Raji (cell line): ENCODE measurements around the gene DZANK1.

Experiments
- POLR2A ChIP-seq: IDR thresholded peaks from 2 replicates; pipeline ENCODE4 v1.6.1; 2011; ENCODE audit warnings: low read depth, low read length, control low read depth; ENCODE audit not compliant: insufficient read depth

DZANK1 gene

DNA sequence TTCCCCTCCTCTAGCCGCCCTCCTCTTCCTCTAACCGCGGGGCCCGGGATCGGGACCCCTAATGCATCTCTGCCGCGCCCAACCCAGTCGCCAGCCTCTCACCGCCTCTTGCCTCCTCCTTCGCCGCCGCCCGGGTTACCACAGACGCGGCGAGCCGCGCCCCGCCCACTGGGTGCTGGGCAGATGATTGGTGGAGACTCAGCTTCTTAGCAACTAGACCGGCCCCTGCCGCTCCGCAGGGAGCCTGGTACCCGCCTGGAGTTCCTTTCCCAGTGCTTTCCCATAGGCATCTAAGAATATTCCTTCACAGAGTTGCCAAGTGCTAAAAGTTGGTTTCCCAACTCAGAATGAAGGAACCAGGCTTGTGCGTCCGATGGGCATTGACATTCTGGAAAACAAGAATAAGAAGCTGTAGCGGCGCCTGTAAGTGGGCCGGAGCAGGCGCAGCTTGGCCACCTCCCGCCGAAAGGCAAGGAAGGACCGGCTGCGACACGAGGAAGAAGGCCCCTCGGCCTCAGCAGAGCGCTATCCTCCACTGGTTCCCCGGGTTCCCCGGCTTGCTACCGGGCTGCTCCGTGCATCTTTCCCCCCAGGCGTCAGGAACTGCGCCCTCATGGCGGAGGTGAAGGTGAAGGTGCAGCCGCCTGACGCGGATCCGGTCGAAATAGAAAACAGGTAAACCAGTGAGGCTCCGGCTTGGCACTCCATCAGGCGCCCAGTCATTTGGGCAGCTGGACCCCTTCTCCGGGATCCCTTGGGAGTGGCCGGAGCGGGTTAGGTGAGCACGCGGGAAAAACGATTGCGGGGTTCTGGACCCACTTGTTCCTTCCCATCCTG is at the start of gene DZANK1, which contains the start of gene POLR3F:
DZANK1 (minus strand) TSS at position 137 of the 837 bp plus-strand sequence. CDS start 1,672 bp downstream, outside the sequence.
POLR3F (plus strand) TSS at position 497 of the 837 bp plus-strand sequence; CDS start at position 614, 117 bp downstream.
- peak; percentile 72 for TF ChIP-seq POLR2A

DNA sequence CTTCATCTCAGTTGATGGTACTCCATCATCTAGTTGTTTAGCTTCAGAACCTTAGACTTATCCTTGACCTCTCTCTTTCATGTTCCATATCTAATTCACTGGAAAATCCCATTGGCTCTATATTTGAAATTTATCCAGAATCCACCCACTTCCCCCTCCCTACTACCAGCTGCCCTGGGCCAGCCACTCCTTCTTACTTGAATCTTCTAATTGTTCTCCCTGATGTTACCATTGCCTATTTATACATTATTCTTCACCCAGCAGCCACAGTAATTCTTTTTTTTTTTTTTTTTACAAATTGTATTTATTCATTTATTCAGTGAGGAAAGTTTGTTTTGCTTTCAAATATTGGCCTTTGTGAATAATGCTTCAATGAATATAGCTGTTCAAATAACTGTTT is 49.1 kb upstream of the DZANK1 start:
- no peak for TF ChIP-seq POLR2A

DNA sequence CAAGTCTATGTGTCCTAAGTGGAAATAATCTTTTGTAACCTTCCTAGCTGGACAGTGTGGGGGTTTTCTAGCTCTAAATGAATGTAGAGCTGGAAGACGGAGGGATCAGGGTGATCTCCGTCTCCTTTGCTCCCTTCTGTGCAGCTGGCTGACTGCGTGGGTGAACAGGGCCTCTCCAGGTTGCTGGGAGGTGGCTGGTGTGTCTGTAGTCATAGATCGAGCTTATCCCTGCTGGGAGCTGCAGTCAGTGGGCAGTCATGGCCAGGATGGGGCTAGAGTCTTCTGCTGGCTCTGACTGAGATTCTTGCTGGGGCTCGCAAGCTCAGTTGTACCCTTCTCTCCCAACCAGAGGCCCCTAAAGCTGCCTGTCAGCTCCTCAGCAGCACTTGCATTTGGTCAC is 47.3 kb upstream of the DZANK1 start:
- no peak for TF ChIP-seq POLR2A

DNA sequence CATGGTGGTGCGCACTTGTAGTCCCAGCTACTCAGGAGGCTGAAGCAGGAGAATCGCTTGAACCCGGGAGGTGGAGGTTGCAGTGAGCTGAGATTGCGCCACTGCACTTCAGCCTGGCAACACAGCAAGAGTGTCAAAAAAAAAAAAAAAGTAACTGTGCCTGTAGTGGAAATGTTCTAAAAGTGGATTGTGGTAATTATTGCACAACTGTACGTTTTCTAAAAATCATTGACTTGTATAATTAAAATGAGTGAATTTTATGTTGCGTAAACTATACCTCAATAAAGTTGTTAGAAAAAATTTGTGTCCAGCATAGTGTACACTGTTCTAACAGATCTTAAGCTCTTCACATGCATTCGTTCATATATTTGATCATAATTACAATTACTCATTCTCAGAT is 46.4 kb upstream of the DZANK1 start:
- no peak for TF ChIP-seq POLR2A

DNA sequence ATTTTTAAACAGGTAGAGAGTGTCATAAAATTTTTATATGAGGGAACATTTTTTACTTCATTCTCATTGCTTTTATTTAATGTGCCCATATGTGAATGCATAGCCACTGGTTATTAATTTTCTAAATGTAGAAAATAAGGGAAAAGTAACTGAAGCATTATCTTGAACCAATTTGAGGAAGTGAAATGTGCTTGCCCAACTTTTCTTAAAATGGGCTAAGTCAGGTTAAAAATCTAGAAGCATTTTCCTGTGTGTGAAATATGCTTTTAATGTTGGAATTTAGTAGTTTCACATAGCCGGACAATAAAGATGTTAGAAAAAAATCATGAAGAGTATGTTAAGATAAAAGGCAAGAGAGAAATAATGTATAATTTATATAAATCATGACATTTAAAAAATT is 44.7 kb upstream of the DZANK1 start:
- no peak for TF ChIP-seq POLR2A

DNA sequence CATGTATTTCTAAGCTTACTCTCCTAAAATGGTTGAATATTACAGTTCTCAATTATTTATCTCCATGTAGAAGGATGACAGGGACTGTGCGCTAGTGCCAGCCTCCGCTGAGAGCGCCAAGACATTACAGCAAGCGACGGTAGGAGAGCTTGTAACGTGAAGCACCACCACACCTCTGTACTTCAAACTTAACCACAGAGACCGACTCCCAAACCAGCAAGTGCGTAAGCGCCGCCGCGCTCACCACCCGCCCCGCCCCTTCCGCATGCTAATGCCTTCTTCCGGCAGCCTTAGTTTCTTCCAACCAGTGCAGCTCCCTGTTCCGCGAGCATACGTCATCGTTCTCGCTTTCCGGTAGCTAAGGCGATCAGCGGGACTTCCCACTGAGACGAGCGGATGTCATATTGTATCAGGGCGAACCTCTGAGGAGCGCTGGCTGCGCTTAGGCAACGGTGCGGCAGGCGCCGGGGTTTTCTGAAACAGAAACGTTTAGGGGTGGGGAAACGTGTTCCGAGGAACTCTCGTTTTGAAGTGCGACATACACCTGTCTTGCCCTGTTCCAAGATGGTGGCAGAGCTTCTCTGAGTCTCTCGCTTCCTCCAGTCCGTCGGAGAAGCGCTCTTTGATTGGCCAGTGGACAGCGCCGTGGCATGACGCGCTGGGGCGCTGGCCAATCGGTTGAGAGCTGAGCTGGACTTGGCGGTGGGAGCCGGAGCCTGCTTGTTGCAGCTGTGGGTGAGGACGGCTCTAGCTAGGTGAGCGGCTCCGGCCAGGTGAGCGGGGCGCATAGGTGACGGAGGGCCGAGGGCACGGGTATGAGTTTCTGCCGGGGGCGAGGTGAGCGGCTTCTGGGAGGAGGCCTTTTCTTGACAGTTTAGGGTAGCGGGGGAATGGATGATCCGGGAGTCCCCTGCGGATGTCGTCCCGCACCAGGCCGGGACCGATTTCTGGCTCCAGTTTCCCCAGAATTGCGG is 40.7 kb upstream of the DZANK1 start, which contains the start of gene SEC23B:
SEC23B (plus strand) TSS at position 723 of the 974 bp plus-strand sequence. CDS start 2,896 bp downstream, outside the sequence.
- TF ChIP-seq POLR2A, result peak; percentile 85

DNA sequence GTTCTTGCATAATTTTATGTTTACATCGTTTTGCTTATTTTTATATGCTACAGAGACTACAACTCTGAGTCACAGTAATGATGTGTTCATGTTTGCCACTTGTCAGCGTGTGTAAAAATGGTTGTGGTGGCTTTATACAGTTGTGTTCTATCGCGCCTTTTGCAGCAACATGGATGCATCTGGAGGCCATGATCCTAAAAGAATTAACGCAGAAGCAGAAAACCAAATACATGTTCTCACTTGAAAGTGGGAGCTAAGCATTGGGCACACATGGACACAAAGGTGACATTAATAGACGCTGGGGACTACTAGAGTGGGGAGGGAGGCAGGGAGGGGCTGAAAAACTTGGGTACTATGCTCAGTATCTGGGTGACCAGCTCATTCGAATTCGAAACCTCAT is 39.9 kb upstream of the DZANK1 start:
- TF ChIP-seq POLR2A, result no peak

DNA sequence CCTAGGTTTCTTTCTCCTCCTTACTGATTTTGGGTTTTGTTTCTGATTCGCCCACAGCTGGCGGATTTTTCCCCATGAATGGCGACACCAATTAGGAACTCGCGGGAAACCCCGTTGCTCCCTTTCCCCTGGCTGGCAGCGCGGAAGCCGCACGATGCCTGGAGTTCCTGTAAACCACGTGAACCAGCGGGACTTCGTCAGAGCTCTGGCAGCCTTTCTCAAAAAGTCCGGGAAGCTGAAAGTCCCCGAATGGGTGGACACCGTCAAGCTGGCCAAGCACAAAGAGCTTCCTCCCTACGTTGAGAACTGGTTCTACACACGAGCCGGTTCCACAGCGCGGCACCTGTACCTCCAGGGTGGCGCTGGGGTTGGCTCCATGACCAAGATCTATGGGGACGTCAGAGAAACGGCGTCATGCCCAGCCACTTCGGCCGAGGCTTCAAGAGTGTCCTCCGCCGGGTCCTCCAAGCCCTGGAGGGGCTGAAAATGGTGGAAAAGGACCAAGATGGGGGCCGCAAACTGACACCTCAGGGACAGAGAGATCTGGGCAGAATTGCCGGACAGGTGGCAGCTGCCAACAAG is 37.7 kb upstream of the DZANK1 start:
- TF ChIP-seq POLR2A, result no peak

DNA sequence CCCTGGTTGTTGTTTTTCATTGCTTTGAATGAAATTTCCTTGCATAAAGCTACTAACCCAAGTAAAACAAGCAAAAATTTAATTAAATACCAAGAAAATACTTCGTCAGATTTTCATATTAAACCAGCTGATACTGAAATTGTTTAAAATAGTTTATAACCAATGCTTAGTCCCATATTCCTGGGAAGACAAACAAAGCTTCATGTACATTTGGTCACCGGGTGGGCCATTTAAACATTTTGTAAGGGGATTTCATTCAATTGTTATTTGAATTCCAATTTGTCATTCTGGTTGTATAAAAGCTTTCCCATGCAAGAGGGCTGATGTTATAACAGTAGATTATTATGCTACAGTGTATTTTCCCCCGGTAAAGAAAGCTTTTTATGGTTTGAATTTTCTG is 30.8 kb upstream of the DZANK1 start:
- no peak for TF ChIP-seq POLR2A

DNA sequence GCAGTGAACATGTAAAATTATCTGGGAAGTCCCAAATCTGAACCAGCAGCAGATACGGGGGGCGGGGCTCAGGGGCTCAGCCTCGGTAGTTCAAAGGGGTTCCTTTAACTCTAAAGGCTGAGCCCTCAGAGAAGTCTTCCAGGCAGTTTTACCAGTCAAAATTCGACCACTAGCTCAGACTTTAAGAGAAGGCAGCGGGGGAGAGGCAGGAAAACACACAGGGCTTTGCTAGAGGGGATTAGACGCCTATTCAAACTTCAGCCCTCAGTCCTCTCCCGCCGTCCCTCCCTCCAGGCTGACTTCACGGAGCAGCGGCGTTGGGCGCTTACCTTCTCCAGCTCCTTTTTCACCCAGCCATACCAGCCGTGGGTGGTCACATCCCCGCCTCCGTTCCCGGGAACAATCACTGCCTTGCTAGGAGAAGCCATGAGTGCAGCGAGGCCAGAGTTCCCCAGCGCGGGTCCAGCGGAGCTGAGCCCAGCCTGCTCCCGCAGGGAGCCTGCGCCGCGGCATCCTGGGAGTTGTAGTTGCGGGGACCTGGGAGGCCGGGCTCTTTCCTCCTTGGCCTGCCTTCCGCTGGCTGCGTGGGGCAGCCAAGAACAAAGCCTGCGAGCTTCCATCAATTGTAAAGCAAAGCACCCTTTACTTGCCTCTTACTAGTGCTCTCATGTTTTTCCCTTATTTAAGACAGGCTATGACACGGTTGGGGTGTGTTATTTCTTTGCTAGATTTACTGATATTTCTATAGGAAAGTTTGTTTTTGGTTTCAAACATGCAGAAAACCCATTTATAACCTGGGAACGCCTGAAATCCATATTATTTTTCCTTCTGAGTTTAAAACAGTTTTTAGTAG is 30.1 kb upstream of the DZANK1 start, which contains the start of gene RBBP9:
RBBP9 (minus strand) TSS at position 486 of the 853 bp plus-strand sequence; CDS start at position 428, 58 bp downstream.
- TF ChIP-seq POLR2A, result peak; percentile 77

DNA sequence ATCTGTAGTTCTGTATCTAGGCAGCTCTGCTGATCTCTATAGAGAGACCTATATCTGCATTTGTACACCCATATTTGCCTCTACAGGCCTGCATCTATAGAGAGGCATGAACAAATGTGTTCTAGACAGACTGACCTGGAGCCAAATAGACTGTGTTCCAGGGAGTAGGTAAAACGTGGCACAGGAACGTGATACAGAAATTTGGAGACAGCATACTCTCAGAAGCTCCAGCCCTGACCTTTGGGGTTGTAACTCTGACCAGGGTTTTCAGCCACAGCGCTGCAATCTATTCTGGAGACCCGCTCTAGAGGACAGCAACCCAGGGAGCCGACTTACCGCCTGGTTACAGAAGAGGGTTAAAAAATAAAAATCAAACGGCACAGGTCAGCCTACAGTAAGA is 29.2 kb upstream of the DZANK1 start:
- TF ChIP-seq POLR2A, result no peak

DNA sequence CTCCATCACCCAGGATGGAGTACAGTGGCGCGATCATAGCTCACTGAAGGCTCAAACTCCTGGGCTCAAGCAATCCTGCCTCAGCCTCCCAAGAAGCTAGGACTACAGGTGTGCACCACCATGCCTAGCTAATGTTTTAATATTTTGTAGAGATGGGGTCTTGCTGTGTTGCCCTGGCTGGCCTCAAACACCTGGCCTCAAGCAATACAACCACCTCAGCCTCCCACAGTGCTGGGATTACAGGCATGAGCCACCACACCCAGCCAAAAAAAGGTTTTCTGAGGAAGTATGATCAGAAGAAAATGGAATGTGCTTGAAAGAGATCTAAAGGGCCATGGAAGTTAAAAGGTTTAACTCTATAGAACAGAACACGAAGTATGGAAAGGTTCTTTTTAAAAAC is 21.5 kb upstream of the DZANK1 start:
- no peak for TF ChIP-seq POLR2A

DNA sequence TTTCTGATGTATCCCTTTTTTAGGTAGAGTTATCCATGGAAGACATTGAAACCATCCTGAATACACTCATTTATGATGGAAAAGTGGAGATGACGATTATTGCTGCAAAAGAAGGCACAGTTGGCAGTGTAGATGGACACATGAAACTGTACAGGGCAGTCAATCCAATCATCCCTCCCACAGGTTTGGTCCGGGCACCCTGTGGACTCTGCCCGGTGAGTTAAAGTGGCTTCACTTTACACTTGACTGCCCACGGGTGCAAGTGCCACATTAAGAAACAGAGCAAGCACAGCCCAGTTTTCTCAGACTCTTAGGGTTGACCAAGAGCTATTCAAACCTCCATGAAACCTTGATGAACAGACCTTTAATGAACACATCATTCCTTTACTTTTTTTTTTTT is 14.8 kb upstream of the DZANK1 start:
- TF ChIP-seq POLR2A, result no peak

DNA sequence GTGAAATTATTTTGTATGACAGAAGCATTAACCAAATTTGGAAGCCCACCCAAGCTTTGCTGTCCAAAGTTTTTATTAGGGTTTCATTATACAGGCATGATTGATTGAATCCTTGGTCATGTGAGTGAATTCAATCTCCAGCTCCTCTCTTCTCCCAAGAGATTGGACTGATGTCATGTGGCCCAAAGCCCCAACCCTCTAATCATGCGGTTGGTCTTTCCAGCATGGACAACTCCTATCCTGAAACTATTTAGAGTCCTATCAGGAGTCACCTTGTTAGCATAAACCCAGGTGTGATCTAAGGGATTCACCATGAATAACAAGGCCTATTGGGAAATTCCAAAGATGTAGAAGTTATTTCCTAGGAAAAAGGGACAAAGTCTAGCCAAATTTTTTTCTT is 11.0 kb upstream of the DZANK1 start:
- no peak for TF ChIP-seq POLR2A
